OCI-LY7 (cell line): ENCODE data around the gene AKIRIN2. TPM values are rescaled to one million over a fixed set of nuclear protein-coding genes. Genes with fewer than 3 reads are reported as not detected.

ENCODE experiments used
- BruUV-seq: library from RNA; stranded (reverse); fragments of 400-500 nt; replicated peaks from 2 replicates; lab custom pipeline; 2021; lab: Mats Ljungman, UMichigan
- CTCF ChIA-PET: fragments of 300-600 bp; sonication (Branson Sonifier 250); formaldehyde crosslinking; loops from one replicate; lab custom pipeline; 2022; ENCODE audit warnings: antibody characterized with exemption; ENCODE audit not compliant: unreplicated experiment; lab: Charles Lee
- POLR2A ChIA-PET: fragments of 300-600 bp; sonication (Branson Sonifier 250); formaldehyde crosslinking; loops from one replicate; lab custom pipeline; 2022; ENCODE audit warnings: antibody characterized with exemption; lab: Charles Lee
- DNase-seq: peaks from one replicate; pipeline ENCODE4 v3.0.0-alpha.2; 2015; ENCODE audit warnings: low spot score
- H2AFZ ChIP-seq: fragments of 200-600 bp; sonication (generic), shearing (Covaris generic); 2 replicates; pipeline ENCODE4 v1.6.1; 2014; ENCODE audit warnings: mild to moderate bottlenecking, antibody characterized with exemption, low read length, moderate library complexity
- H3K27ac ChIP-seq: fragments of 200-600 bp; sonication (generic); 2 replicates; pipeline ENCODE4 v1.5.1; 2014; ENCODE audit warnings: mixed run types, low read depth, mild to moderate bottlenecking, moderate library complexity, low read length, inconsistent platforms; ENCODE audit not compliant: poor library complexity, severe bottlenecking
- H3K36me3 ChIP-seq: fragments of 200-600 bp; sonication (generic); 2 replicates; pipeline ENCODE4 v1.6.1; 2014; ENCODE audit warnings: mild to moderate bottlenecking, antibody characterized with exemption, low read length, moderate library complexity, mixed read lengths; ENCODE audit not compliant: insufficient read depth
- H3K4me1 ChIP-seq: fragments of 200-600 bp; sonication (generic); 2 replicates; pipeline ENCODE4 v1.5.1; 2014; ENCODE audit warnings: mild to moderate bottlenecking, low read length; ENCODE audit not compliant: insufficient read depth, poor library complexity, severe bottlenecking
- H3K4me2 ChIP-seq: fragments of 200-600 bp; sonication (generic); 2 replicates; pipeline ENCODE4 v1.6.1; 2014; ENCODE audit warnings: mild to moderate bottlenecking, low read length
- H3K4me3 ChIP-seq: fragments of 200-600 bp; sonication (generic); 2 replicates; pipeline ENCODE4 v1.5.1; 2014; ENCODE audit warnings: mild to moderate bottlenecking, low read depth, low read length; ENCODE audit not compliant: poor library complexity, severe bottlenecking
- H3K79me2 ChIP-seq: fragments of 200-600 bp; sonication (generic); 2 replicates; pipeline ENCODE4 v1.6.1; 2016; ENCODE audit warnings: low read depth, mild to moderate bottlenecking, low read length, moderate library complexity, mixed read lengths; ENCODE audit not compliant: insufficient read depth
- H3K9me2 ChIP-seq: fragments of 200-600 bp; sonication (generic); 2 replicates; pipeline ENCODE4 v1.6.1; 2016; ENCODE audit warnings: mild to moderate bottlenecking, low read length, mixed read lengths; ENCODE audit not compliant: insufficient read depth
- H3K9me3 ChIP-seq: fragments of 200-600 bp; sonication (generic); 2 replicates; pipeline ENCODE4 v1.6.1; 2014; ENCODE audit warnings: mild to moderate bottlenecking, mixed run types, low read length, mixed read lengths
- H4K20me1 ChIP-seq: fragments of 200-600 bp; sonication (generic); 2 replicates; pipeline ENCODE4 v1.6.1; 2014; ENCODE audit warnings: mild to moderate bottlenecking, antibody characterized with exemption, low read length, moderate library complexity, mixed read lengths; ENCODE audit not compliant: insufficient read depth
- EZH2phosphoT487 ChIP-seq: fragments of 200-600 bp; sonication (generic); IDR thresholded peaks from 2 replicates; pipeline ENCODE4 v1.6.1; 2018; ENCODE audit warnings: low read depth, borderline replicate concordance, mild to moderate bottlenecking, mixed run types, antibody characterized with exemption, low read length, moderate library complexity, mixed read lengths
- intact Hi-C: fragments of 100-400 bp; cut with micrococcal nuclease; formaldehyde crosslinking; loops from one replicate; pipeline ENCODE4 v1.10.0; 2022; ENCODE audit not compliant: unreplicated experiment
- total RNA-seq, 2 experiments: library from RNA; depleted of rRNA in 1 of 2; stranded (reverse); fragments of >200 nt in 1 of 2; shearing (Covaris generic) in 1 of 2; gene quantifications; 2 replicates each; pipeline ENCODE4 v1.2.3, GENCODE V29; 2014 to 2022
- TF ChIP-seq, protein P1 (sequence below): fragments of 200-600 bp; sonication (generic); conservative IDR thresholded peaks from 2 replicates; pipeline ENCODE4 v1.5.1; 2014; ENCODE audit warnings: mild to moderate bottlenecking, antibody characterized with exemption, low read length, moderate library complexity, mixed read lengths

Gene AKIRIN2
- total RNA-seq, 2 experiments from 2014 or later: 70.4 to 127 TPM

GRCh38 chr6:87655824-87656223 lies 46.2 kb downstream of the AKIRIN2 start:
- Histone ChIP-seq H3K9me3 (no peaks in the 10 kb centered on the region), H3K79me2 (no peaks in the 10 kb centered on the region), H3K4me3 (no peak overlapping the region), H3K36me3 (peaks cover 73% of the 10 kb centered on the region), H2AFZ (no peak overlapping the region), H3K9me2 (no peaks in the 10 kb centered on the region), H3K4me2 (no peak overlapping the region), H3K4me1 (peaks cover 7% of the 10 kb centered on the region), H3K27ac (no peak overlapping the region), H4K20me1 (no peaks in the 10 kb centered on the region)
- CTCF ChIA-PET: no interaction called here
- no peak for TF ChIP-seq EZH2phosphoT487
- DNase-seq: no peak
- intact Hi-C loops: no loop called here
- POLR2A ChIA-PET: interaction anchor here (0.6 to 1.0 kb wide), 5 partner anchors 18 to 136 kb away, joined by 3 to 4 read pairs (median 3); no protein-coding TSS in a partner anchor
- BruUV-seq: no TSS peak

GRCh38 chr6:87654875-87655454 lies 47.1 kb downstream of the AKIRIN2 start:
- H2AFZ ChIP-seq: no peak overlapping the region
- no TSS peak for BruUV-seq
- CTCF ChIA-PET: no interaction called here
- H3K4me2 ChIP-seq: no peak overlapping the region
- no peak overlapping the region for H3K27ac ChIP-seq
- POLR2A ChIA-PET: interaction anchor here (0.6 to 0.9 kb wide), 4 partner anchors 27 to 1264 kb away, joined by 3 to 4 read pairs (median 3); no protein-coding TSS in a partner anchor
- DNase-seq: no peak
- TF ChIP-seq, protein P1, sequence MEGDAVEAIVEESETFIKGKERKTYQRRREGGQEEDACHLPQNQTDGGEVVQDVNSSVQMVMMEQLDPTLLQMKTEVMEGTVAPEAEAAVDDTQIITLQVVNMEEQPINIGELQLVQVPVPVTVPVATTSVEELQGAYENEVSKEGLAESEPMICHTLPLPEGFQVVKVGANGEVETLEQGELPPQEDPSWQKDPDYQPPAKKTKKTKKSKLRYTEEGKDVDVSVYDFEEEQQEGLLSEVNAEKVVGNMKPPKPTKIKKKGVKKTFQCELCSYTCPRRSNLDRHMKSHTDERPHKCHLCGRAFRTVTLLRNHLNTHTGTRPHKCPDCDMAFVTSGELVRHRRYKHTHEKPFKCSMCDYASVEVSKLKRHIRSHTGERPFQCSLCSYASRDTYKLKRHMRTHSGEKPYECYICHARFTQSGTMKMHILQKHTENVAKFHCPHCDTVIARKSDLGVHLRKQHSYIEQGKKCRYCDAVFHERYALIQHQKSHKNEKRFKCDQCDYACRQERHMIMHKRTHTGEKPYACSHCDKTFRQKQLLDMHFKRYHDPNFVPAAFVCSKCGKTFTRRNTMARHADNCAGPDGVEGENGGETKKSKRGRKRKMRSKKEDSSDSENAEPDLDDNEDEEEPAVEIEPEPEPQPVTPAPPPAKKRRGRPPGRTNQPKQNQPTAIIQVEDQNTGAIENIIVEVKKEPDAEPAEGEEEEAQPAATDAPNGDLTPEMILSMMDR: no peak
- no peak for TF ChIP-seq EZH2phosphoT487
- H3K9me3 ChIP-seq: no peaks in the 10 kb centered on the region
- no peaks in the 10 kb centered on the region for H3K79me2 ChIP-seq
- H4K20me1 ChIP-seq: no peaks in the 10 kb centered on the region
- peaks cover 65% of the 10 kb centered on the region for H3K36me3 ChIP-seq
- H3K4me1 ChIP-seq: peaks cover 7% of the 10 kb centered on the region
- no peaks in the 10 kb centered on the region for H3K9me2 ChIP-seq
- intact Hi-C loops: no loop called here
- H3K4me3 ChIP-seq: no peak overlapping the region

DNA sequence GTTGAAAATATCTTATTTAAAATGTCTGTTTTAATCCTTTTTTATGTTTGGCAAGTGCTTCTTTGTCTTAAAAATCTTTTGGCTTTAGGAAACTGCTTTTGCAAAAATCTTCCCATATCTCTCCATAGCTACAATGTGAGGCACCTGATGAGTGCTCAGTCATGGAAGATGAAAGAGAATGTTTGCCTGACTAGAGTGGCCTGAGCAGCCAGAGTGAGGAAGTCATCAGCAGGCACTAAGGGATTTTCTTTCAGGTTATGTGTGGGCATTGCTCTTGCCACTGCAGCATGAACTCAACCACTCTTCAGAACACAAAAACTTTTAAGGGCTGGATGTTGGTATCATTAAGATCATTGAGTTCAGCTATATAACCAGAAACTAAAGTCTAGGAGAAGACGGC lies 47.9 kb downstream of the AKIRIN2 start:
- H3K4me3 ChIP-seq: no peak overlapping the region
- H3K4me2 ChIP-seq: no peak overlapping the region
- peaks cover 7% of the 10 kb centered on the region for H3K4me1 ChIP-seq
- H3K36me3 ChIP-seq: peaks cover 56% of the 10 kb centered on the region
- H3K79me2 ChIP-seq: no peaks in the 10 kb centered on the region
- intact Hi-C loops: no loop called here
- TF ChIP-seq, protein P1: no peak
- TF ChIP-seq EZH2phosphoT487: no peak
- POLR2A ChIA-PET: interaction anchor here (0.6 to 1.1 kb wide), 4 partner anchors 11 to 119 kb away, joined by 3 read pairs; no protein-coding TSS in a partner anchor
- no peak for DNase-seq
- H3K9me3 ChIP-seq: no peaks in the 10 kb centered on the region
- no TSS peak for BruUV-seq
- no peaks in the 10 kb centered on the region for H3K9me2 ChIP-seq
- H2AFZ ChIP-seq: no peak overlapping the region
- no peaks in the 10 kb centered on the region for H4K20me1 ChIP-seq
- CTCF ChIA-PET: no interaction called here
- H3K27ac ChIP-seq: no peak overlapping the region
